GM19240 (cell line): ENCODE measurements around the gene AP5S1.
"Not testable (repeated sequence)": the region's sequence is repeated elsewhere in the genome, so short reads cannot be mapped to it uniquely, and the experiment has no call there.

Experiments used
- DNase-seq: peaks from one replicate; pipeline ENCODE4 v3.0.0; 2011; ENCODE audit warnings: low spot score; ENCODE audit not compliant: insufficient read length

The AP5S1 gene

DNA sequence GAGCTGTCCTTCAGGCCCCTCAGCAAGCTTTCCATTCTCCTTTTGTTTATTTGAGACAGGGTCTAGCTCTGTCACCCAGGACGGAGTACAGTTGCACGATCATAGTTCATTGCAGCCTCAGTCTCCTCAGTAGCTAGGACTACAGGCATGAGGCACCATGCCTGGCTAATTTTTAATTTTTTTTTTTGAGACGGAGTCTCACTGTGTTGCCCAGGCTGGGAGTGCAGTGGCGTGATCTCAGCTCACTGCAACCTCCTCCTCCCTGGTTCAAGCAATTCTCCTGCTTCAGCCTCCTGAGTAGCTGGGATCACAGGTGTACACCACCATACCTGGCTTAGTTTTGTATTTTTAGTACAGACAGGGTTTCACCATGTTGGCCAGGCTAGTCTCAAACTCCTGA is 31.1 kb upstream of the AP5S1 start:
- DNase-seq, result not testable (repeated sequence)

DNA sequence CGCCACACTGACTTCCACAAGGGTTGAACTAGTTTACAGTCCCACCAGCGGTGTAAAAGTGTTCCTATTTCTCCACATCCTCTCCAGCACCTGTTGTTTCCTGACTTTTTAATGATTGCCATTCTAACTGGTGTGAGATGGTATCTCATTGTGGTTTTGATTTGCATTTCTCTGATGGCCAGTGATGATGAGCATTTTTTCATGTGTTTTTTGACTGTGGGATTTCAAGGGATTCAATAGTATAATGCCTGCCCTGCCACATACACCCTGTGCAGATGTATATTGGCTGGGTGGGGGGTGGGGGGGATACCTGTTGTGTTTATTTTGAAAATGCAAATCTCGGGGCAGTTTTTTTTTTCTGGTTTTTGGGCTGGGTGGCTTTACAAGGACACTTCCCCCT is 26.2 kb upstream of the AP5S1 start:
- DNase-seq, result not testable (repeated sequence)

DNA sequence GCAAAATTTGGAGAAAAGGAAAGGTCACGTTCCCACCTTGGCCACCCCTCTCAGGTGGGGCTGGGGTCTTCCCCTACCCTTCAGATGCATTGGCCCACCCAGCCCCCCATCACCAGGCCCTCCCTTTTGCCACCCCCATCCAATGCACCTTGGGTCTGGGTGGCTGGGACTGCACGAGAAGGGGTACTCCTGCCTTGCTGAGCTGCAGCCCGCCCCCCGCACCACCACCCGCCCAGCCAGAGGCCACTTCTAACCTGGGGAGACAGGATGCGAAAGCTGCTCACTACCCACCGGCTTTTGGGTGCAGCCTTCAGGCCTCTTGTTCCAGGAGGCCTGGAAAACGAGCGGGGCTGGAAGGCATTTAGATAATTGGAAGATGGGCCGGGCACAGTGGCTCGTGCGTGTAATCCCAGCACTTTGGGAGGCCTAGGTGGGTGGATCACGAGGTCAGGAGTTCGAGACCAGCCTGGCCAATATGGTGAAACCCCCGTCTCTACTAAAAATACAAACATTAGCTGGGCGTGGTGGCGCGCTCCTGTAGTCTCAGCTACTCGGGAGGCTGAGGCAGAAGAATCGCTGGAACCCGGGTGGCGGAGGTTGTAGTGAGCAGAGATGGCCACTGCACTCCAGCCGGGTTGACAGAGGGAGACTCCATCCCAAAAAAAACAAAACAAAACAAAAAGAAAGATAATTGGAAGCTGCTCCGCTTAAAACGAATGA is 25.5 kb upstream of the AP5S1 start:
- no peak for DNase-seq

DNA sequence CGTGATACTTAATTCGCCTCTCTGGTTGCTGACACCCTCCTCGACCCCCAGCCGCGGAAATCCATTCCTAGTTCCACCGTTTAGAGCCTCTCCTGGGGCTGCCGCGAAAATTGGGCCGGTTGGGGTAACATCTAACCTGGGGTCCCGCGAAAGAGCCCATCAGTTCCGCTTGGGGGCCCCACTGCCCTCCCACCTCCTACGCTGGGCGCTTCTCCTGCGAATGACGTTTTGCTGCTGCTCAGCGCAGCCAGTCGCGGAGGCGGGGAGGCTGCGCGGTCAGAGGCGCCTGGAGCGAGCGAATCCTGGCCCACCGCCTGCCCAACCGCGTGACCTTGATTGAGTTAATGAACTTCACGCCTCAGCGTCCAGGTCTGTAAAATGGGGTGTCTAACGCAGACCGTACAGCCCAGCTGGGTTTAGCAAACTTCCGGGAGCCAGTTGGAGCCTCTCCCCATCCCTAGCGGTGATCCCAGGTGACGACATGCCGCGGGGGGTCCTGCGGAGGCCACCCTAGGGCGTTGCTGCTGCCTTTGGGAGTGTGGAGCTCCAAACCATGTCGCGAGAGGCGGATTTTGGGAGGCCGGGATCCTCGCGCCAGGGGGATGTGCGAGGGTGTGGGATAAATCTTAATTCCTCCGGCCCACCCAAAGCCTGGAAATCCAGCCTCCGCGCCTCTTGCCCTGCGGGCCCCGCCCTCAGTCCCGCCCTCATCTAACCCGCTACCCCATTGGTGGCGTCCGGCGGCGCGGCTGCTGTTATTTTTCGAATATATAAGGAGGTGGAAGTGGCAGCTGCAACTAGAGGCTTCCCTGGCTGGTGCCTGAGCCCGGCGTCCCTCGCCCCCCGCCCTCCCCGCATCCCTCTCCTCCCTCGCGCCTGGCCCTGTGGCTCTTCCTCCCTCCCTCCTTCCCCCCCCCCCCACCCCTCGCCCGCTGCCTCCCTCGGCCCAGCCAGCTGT is 24.6 kb upstream of the AP5S1 start, which contains the start of gene CDC25B:
CDC25B (plus strand) TSS at position 800 of the 958 bp plus-strand sequence. CDS start 222 bp downstream, outside the sequence.
- DNase-seq, result peak; percentile 71

DNA sequence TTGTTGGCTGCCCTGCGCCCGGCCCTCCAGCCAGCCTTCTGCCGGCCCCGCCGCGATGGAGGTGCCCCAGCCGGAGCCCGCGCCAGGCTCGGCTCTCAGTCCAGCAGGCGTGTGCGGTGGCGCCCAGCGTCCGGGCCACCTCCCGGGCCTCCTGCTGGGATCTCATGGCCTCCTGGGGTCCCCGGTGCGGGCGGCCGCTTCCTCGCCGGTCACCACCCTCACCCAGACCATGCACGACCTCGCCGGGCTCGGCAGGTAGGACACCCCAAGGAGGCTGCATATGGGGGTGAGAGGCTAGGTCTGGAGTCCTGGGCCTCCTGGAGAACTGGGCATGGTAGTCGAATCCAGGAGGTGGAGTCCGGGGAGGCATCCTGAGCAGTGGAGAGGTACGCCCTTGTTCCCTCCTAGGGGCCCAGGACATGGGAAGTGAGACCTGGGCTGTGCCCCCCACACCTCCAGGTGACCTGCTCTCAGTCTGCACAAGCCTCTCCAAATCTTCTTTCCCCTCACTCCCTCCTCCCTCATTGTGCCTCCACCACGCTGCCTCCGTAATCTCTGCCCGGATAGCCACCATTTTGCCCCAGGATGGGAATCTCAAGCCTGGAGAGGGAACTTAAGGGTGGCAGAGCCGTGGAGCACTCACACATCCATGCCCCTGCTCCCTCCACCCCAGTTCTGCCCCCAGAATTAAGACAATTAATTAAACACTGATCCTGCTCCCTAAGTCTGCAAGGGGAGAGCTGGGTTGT is 23.7 kb upstream of the AP5S1 start:
- DNase-seq, result no peak

DNA sequence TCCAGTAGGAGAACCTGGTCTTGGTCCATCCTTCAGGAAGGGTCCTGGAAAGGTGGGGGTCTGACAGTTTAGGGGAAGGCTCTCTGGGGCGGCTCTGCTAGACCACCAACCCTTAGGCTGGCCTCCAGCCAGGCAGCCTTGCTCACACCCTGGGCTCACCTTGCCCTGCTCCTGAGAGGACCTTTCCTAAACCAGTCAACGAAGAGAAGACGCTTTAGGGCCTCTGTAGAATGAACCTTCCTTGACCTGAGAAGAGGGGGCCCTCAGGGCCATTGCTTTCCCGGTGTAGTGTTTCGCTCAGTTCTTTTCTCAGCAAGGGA is 23.2 kb upstream of the AP5S1 start:
- DNase-seq, result no peak

DNA sequence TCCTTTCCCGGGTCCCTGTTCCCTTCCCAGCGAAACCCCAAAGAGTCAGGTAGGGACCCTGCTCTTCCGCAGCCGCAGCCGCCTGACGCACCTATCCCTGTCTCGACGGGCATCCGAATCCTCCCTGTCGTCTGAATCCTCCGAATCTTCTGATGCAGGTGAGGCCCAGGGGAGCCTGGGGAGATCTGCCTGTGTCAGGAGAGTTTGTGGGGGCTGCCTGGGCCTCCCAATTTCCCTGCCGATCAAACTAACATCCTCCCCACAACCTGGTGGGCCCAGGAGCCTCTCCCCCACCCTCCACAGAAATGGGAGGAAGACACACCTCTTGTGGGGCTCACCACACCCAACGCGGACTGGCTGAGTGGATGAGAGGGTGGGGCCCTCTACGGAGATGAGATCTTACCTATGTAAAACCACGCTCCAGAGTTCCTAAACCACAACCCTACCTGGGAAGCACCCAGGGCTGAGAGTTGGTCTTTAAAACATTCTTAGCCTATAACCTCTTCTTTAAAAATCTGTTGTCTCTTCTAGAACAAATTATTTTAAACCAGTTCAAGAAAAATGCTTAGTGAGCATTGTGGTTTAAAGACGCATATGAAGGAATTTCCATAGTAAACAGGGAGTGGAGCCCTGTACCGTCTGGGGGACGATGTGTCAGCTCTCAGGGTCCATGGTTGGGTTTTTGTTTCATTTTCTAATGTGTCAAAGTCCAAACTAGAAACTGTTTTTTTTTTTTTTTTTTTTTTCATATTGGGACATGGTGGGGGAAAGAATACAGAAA is 22.6 kb upstream of the AP5S1 start:
- DNase-seq, result peak; percentile 62

DNA sequence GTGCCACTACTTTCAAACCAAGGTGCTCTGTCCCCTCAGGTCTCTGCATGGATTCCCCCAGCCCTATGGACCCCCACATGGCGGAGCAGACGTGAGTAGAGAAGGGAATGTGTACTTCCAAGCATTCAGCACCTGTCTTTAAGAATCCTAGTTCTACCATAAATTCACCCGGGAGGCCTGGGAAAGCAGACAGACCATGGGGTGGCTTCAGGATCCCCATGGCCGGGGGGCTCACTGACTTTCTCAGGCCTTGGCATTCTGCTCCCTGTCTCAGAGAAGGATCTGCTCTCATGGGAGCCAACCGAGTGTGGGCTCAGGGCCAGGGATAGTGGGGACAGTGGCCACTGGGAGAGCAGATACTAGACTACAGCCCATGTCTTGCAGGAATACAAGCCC is 22.0 kb upstream of the AP5S1 start:
- DNase-seq, result no peak

DNA sequence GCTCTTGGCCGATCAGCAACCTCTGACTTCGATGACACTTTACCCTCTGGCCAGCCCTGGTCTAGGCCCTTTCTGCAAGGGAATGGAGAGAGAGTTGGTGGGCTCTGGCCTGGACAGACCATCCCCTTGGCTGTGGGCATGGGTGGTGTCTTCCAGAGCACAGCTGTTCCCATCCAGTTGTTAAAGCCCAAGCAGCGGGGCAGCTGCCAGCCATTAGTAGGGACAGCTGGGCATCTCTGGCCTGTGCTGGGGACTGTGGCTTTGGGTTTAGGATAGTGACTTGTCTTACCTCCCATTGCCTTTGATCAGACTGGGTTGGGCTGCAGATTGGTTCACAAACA is 21.5 kb upstream of the AP5S1 start:
- no peak for DNase-seq

DNA sequence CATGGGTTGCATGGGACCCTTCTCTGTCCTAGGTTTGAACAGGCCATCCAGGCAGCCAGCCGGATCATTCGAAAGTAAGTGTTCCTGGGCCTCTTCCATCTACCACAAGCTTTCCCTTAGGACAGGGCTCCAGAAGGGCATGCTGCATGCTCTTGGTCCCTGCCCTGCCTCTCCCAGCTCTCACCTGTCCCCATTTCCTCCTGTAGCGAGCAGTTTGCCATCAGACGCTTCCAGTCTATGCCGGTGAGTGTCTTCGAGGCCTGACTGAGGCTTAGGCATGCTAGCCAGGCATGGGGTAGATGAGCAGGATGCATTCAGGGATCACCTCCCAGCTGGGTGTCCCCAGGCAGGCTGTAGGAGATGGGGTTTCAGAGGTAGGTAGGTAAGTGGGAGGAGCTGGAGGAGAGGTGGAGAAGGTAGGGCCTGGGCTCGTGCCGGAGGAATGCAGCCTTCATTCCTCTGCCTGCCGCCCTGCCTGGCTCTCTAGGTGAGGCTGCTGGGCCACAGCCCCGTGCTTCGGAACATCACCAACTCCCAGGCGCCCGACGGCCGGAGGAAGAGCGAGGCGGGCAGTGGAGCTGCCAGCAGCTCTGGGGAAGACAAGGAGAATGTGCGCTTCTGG is 20.0 kb upstream of the AP5S1 start:
- DNase-seq, result no peak

DNA sequence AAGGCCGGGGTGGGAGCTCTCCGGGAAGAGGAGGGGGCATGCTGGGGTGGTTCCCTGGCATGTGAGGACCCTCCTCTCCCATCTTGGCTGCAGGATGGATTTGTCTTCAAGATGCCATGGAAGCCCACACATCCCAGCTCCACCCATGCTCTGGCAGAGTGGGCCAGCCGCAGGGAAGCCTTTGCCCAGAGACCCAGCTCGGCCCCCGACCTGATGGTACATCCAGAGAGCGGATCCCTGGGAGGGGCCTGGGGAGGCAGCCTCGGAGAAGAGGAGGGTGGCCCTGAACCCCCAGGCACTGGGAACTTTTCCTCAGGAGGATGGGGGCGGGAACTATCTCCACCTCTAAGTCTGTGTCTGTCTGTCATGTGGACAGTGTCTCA is 19.5 kb upstream of the AP5S1 start:
- DNase-seq, result no peak

DNA sequence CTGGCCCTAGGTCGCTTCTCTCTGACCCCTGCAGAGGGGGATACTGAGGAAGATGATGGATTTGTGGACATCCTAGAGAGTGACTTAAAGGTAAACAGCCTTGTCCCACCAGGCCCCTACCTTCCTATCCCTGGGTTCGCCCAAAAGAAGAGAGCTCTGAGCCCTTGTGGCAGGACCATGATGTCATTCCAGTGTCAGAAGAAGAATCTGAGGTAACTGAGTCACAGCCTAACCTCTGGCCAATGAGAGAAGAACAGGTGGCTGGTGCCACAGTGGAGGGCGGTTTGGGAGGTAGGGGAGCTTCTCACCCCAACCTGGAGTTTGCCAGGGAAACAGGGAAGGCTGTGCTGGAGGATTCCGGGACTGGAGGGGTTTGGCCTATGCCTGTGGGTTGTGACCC is 19.0 kb upstream of the AP5S1 start:
- no peak for DNase-seq

DNA sequence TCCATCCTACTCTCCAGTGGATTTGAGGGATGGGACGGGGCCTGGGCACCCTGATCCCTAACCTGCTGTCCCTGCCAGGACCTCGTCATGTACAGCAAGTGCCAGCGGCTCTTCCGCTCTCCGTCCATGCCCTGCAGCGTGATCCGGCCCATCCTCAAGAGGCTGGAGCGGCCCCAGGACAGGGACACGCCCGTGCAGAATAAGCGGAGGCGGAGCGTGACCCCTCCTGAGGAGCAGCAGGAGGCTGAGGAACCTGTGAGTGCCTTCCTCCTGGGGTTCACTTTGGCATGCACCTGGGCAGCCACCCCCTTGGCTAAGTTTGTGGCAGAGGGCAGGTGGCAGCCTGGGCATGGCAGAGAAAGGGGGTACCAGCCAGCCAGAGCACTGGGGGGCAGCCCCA is 18.5 kb upstream of the AP5S1 start:
- DNase-seq, result no peak

DNA sequence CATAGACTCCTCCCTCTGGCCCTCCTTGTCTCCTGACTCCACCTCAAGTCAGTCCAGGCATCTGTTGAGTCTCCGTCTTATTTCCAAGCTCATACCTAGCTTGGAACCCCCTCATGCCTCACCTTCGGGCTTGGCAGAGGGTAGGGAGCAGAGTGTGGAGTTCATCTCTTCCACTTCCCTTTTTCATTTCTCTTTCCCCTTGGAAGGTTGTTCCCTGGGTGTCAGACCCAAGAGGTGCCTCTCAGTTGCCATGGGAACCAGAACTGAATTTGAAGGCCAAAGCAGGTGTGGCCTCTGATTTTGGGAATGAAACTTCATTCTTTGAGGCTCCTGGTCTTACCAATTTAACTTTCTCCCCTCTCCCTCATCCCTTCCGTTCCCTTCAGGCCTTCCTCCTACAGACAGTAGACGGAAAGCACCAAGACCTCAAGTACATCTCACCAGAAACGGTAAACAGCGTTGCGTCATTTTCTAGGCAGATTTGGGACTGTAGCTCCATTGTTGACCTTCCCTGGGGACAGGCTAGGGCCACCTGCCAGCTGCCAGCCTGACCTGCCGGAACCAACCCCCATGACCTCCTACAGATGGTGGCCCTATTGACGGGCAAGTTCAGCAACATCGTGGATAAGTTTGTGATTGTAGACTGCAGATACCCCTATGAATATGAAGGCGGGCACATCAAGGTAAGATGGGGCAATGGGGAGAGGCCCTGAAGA is 17.7 kb upstream of the AP5S1 start:
- no peak for DNase-seq

DNA sequence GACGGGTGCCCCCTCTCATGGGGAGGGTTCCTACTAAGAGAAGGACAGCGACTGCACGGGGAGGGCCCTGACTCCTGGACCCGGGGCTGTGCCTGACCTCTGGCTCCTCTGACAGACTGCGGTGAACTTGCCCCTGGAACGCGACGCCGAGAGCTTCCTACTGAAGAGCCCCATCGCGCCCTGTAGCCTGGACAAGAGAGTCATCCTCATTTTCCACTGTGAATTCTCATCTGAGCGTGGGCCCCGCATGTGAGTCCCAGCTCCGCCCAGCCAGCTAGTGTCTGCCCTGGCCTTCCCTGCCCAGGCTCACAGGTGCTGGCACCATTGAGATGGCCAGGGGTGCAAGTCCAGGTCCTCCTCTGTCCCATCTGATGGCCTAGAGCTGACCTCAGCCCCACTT is 17.1 kb upstream of the AP5S1 start:
- no peak for DNase-seq

DNA sequence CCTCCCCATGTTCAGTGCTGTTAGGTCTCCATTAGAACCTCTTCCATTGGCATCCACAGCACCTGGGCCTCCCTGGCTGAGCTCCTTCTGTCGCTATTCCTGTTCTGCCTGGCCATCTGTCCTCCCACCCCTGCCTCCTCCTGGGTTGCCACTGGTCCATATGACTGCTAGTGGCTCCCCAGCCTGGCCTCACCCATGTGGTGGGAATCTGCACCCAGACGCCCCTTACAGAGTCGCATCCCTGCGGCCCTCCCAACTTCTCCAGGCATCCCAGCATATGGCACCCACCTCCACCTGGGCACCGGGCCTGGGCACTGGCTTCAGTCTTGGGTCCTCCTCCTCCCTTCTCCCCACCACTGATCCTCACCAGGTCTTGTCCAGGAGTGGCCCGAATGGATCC is 16.5 kb upstream of the AP5S1 start:
- no peak for DNase-seq

DNA sequence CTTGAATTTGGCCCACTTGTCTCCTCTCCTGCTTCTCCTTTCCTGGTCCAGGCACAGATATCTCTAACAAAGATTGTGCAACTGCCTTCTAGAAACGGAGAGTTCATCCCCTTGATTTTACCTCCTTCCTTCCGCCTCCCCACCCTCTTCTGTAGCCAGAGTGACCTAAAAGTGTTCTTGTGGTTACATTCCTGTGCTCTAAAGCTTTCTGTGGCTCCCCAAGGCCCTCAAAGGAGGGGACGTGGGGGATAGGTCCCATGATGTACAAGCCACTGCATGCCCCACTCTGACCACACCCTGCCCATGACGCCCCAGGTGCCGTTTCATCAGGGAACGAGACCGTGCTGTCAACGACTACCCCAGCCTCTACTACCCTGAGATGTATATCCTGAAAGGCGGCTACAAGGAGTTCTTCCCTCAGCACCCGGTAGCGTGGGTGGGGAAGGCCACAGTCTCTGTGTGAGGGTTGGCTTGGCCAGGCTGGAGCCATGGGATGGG is 16.0 kb upstream of the AP5S1 start:
- no peak for DNase-seq

DNA sequence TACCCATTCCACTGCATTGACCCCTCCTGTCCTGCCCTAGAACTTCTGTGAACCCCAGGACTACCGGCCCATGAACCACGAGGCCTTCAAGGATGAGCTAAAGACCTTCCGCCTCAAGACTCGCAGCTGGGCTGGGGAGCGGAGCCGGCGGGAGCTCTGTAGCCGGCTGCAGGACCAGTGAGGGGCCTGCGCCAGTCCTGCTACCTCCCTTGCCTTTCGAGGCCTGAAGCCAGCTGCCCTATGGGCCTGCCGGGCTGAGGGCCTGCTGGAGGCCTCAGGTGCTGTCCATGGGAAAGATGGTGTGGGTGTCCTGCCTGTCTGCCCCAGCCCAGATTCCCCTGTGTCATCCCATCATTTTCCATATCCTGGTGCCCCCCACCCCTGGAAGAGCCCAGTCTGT is 15.6 kb upstream of the AP5S1 start:
- DNase-seq, result no peak

DNA sequence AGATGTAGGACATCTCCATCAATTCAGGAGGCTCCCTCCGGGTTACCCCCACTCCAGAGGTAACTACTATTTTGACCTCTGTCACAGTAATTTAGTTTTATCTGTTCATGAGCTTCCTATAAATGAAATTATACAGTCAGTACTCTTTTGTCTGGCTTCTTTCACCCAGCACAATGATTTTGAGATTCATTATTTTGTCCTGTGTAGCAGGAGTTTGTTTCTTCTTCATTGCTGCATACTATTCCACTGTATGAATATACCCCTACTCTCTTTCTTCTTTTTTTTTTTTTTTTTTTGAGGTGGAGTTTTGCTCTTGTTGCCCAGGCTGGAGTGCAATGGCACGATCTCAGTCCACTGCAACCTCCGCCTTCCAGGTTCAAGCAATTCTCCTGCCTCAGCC is 11.8 kb upstream of the AP5S1 start:
- no peak for DNase-seq
